ENCODE measurements around the gene CHST3. TPM values are rescaled to one million over a fixed set of nuclear protein-coding genes. Genes with fewer than 3 reads are reported as not detected.

Gene CHST3
- total RNA-seq, 1 experiment from 2014 or later, result 6.1 TPM

DNA sequence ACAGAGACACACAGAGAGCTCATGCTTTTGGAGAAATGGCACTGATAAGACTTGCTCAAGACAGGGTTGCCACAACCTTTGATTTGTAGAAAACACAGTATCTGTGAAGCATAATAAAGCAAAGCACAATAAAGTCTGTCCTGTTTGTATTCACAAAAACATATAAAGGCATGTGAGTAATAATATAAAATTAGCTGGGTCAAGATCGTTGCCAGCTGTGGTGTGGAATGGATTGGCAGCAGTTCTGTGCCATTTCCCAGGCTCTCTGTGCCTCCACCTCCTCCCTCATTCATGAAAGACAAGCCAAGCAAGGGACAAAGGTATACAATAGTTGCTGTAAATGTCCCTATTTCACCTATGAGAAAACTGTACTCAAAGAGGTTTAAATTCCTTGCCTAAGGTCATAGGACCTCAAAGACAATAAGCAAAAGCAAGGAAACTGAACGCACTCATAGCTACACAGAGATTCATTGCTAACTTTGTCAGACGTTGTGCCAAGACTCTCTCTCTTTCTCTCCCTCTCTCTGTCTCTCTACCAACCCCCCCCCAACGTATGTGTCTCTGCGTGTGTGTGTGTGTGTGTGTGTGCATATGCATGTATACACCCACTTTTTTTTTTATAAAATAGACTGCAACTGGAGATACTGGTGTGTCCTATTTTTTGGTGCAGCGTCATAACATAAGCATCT lies 31.8 kb downstream of the CHST3 start:
- H3K4me3 Mint-ChIP-seq, result no peak overlapping the region
- H2BK5ac ChIP-seq (ENCODE audit: insufficient read length, low read length), result no peak overlapping the region
- WGBS (ENCODE audit: extremely low coverage, insufficient read length, low lambda C conversion rate), result no CpG with 5 or more reads among the region's 6 CpGs
- no peak overlapping the region for H3T11ph ChIP-seq (ENCODE audit: low read length)
- no peaks in the 10 kb centered on the region; the same call in 1 of the 2 replicates for H3K4me1 ChIP-seq (ENCODE audit: insufficient read depth, low read length)
- H3K14ac ChIP-seq (ENCODE audit: insufficient read depth, low read length), result no peak overlapping the region
- no peak overlapping the region for H3K4me2 ChIP-seq (ENCODE audit: insufficient read depth, insufficient read length, low read length)
- H2BK20ac ChIP-seq (ENCODE audit: low read depth, low read length, poor library complexity, severe bottlenecking), result no peak overlapping the region
- no peak overlapping the region for H3K27ac Mint-ChIP-seq
- no peak overlapping the region for H4K91ac ChIP-seq (ENCODE audit: insufficient read length, low read depth, low read length)
- no peak overlapping the region for H3K4ac ChIP-seq (ENCODE audit: low read depth, low read length)
- no peaks in the 10 kb centered on the region; a peak in 1 of 7 replicates for H3K36me3 Mint-ChIP-seq (ENCODE audit: insufficient read depth in 1 of 3, low read depth in 3 of 3)
- H3K27ac ChIP-seq (ENCODE audit: insufficient read length, low read depth, low read length), result no peak overlapping the region
- no peak overlapping the region for H2BK120ac ChIP-seq (ENCODE audit: low read depth, low read length, poor library complexity, severe bottlenecking)
- TF ChIP-seq CTCF (conservative IDR thresholded peaks at IDR 0.05), result no peak
- no peak overlapping the region for H4K5ac ChIP-seq (ENCODE audit: insufficient read length, low read depth, low read length)
- H3K56ac ChIP-seq (ENCODE audit: insufficient read length, low read depth, low read length), result no peak overlapping the region
- H3K23ac ChIP-seq (ENCODE audit: insufficient read length, low read depth, low read length), result no peak overlapping the region
- H2BK12ac ChIP-seq (ENCODE audit: insufficient read length, low read depth, low read length), result no peak overlapping the region
- H4K8ac ChIP-seq (replicated peaks; ENCODE audit: insufficient read length, low read depth, low read length), result no peak overlapping the region
- DNase-seq, result no peak
- peaks cover 8% of the 10 kb centered on the region for H3K23me2 ChIP-seq (ENCODE audit: insufficient read length, low read depth, low read length, poor library complexity, severe bottlenecking)
- no peaks in the 10 kb centered on the region; the same call in 1 of the 2 replicates for H3K27me3 Mint-ChIP-seq (ENCODE audit: low read depth)
- H3K79me1 ChIP-seq (ENCODE audit: insufficient read depth, low read depth, low read length, poor library complexity, severe bottlenecking), result peaks cover 3% of the 10 kb centered on the region
- H3K9ac ChIP-seq (ENCODE audit: extremely low read depth, insufficient read length, low read length), result no peak overlapping the region
- H3K27me3 ChIP-seq (ENCODE audit: insufficient read depth, low read length), result no peaks in the 10 kb centered on the region
- no peaks in the 10 kb centered on the region for H3K9me3 Mint-ChIP-seq
- no peak overlapping the region for H2BK15ac ChIP-seq (ENCODE audit: low read depth, low read length)
- no peak overlapping the region for H3K18ac ChIP-seq (ENCODE audit: insufficient read length, low read depth, low read length)
- no peaks in the 10 kb centered on the region for H3K9me3 ChIP-seq (ENCODE audit: control insufficient read depth, low read depth, low read length)
- H4K20me1 ChIP-seq (ENCODE audit: control insufficient read depth, insufficient read depth, insufficient read length), result no peaks in the 10 kb centered on the region
- peaks cover 18 to 21% of the 10 kb centered on the region in 2 experiments for H3K4me1 Mint-ChIP-seq
- H2AFZ ChIP-seq (ENCODE audit: low read length), result no peak overlapping the region
- H3K79me2 ChIP-seq (ENCODE audit: insufficient read depth, low read length), result no peaks in the 10 kb centered on the region
- no peak overlapping the region for H2AK5ac ChIP-seq (ENCODE audit: insufficient read length, low read length)

Measured in H9 (cell line).